OCI-LY1 (cell line): ENCODE data around the gene LRRC70.

Experiments
- CTCF ChIP-seq: fragments of 200-600 bp; sonication (generic), shearing (Covaris generic); IDR thresholded peaks from 2 replicates; pipeline ENCODE4 v1.5.1; 2017; ENCODE audit warnings: mild to moderate bottlenecking, antibody characterized with exemption, low read length, moderate library complexity, mixed read lengths
- EZH2 ChIP-seq: fragments of 200-600 bp; sonication (generic), shearing (Covaris generic); IDR thresholded peaks from 2 replicates; pipeline ENCODE4 v1.8.0; 2017; ENCODE audit warnings: borderline replicate concordance, mixed run types, mild to moderate bottlenecking, antibody characterized with exemption, low read length, moderate library complexity, mixed read lengths

- TF ChIP-seq EZH2 = no peak
- no peak for TF ChIP-seq CTCF
These were observed 17.5 kb downstream of the LRRC70 start for GRCh38 chr5:62596096-62596495.
